RWPE2 (cell line): Measurements from ENCODE around the gene C3orf20.

Experiments used
- ATAC-seq: fragments of 200-7000 bp; cut with Tn5 transposase; 3 replicates; pipeline ENCODE4 v1.9.1; 2021; ENCODE audit warnings: low read depth
- DNase-seq: peaks from one replicate; pipeline ENCODE4 v3.0.0-alpha.2; 2020; ENCODE audit warnings: low spot score
- H3K27ac ChIP-seq: fragments of 450-650 bp; 2 replicates; pipeline ENCODE4 v1.5.1; 2017; ENCODE audit warnings: mild to moderate bottlenecking; ENCODE audit not compliant: poor library complexity, severe bottlenecking
- H3K27me3 ChIP-seq: fragments of 250-450 bp; sonication (Bioruptor Pico); 2 replicates; pipeline ENCODE4 v1.5.1; 2021; ENCODE audit warnings: mild to moderate bottlenecking, moderate library complexity; ENCODE audit not compliant: insufficient read depth, poor library complexity, severe bottlenecking
- H3K36me3 ChIP-seq: fragments of 250-450 bp; sonication (Bioruptor Pico); 2 replicates; pipeline ENCODE4 v1.5.1; 2020; ENCODE audit warnings: low read depth, mild to moderate bottlenecking, moderate library complexity
- H3K4me1 ChIP-seq: fragments of 250-450 bp; sonication (Bioruptor Pico); 2 replicates; pipeline ENCODE4 v1.5.1; 2021; ENCODE audit warnings: mild to moderate bottlenecking, moderate library complexity; ENCODE audit not compliant: insufficient read depth, poor library complexity, severe bottlenecking
- H3K4me3 ChIP-seq: fragments of 250-450 bp; sonication (Bioruptor Pico); 2 replicates; pipeline ENCODE4 v1.5.1; 2021; ENCODE audit warnings: mild to moderate bottlenecking, moderate library complexity; ENCODE audit not compliant: severe bottlenecking
- H3K9me3 ChIP-seq: fragments of 250-450 bp; sonication (Bioruptor Pico); 2 replicates; pipeline ENCODE4 v1.5.1; 2021; ENCODE audit warnings: mild to moderate bottlenecking, moderate library complexity; ENCODE audit not compliant: severe bottlenecking
- TF ChIP-seq, protein P1 (sequence below): fragments of 450-650 bp; IDR thresholded peaks from one replicate; pipeline ENCODE4 v1.5.1; 2017; ENCODE audit warnings: mild to moderate bottlenecking, moderate library complexity; ENCODE audit not compliant: poor library complexity, severe bottlenecking

Gene C3orf20

DNA sequence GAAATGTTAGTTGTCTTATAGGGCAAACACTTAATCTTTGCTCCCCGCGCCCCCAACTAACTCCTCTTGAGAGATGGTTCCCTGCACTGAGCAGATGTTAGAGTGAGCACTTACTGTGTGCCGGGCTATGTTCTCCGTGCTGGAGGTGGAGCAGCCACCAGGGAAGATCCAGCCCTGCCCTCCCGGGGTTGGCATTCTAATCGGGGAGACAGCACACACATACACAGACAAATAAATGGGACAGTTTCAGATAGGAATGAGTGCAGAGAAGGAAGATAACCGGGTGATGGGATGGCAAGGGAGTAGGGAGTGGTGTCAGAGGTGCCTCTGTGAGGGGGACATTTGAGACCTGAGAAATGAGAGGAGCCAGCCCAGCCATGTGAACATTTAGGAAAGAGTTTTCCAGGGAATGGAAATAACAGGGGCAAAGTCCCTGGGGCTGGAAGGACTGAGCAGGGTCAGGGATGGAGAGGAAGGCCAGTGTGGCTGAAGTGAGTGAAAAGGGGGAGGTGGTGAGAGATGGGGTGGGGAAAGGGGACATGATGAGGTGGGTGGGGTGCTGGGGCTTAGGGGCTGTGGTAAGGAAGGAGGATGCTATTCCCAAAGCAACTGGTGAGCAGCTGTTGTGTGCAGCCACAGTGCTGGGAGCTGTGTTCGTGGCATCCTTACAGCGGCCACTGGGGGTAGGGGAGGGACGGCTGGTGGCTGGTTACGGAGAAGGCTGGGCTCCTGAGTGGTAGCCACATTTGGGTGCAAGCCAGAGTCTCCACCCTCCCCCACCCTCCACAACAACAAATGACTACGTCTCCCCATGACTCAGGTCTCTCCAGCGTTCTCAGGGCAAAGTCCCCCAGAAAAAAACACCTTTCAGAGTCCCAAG, 128.4 kb downstream of the C3orf20 start:
- Histone ChIP-seq H3K27ac (no peak overlapping the region), H3K27me3 (peaks cover 9% of the 10 kb centered on the region), H3K36me3 (no peaks in the 10 kb centered on the region), H3K4me3 (no peak overlapping the region), H3K4me1 (no peaks in the 10 kb centered on the region), H3K9me3 (no peaks in the 10 kb centered on the region)
- ATAC-seq (0 out of 3 replicates have a peak, but pooled peaks have one; percentile 14), DNase-seq (no peak)
- TF ChIP-seq, protein P1, sequence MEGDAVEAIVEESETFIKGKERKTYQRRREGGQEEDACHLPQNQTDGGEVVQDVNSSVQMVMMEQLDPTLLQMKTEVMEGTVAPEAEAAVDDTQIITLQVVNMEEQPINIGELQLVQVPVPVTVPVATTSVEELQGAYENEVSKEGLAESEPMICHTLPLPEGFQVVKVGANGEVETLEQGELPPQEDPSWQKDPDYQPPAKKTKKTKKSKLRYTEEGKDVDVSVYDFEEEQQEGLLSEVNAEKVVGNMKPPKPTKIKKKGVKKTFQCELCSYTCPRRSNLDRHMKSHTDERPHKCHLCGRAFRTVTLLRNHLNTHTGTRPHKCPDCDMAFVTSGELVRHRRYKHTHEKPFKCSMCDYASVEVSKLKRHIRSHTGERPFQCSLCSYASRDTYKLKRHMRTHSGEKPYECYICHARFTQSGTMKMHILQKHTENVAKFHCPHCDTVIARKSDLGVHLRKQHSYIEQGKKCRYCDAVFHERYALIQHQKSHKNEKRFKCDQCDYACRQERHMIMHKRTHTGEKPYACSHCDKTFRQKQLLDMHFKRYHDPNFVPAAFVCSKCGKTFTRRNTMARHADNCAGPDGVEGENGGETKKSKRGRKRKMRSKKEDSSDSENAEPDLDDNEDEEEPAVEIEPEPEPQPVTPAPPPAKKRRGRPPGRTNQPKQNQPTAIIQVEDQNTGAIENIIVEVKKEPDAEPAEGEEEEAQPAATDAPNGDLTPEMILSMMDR = no peak

- DNase-seq (no peak), ATAC-seq (no peak)
- no peak overlapping the region for H3K4me3 ChIP-seq
- peaks cover 12% of the 10 kb centered on the region for H3K27me3 ChIP-seq
- TF ChIP-seq, protein P1 = no peak
- no peak overlapping the region for H3K27ac ChIP-seq
- no peaks in the 10 kb centered on the region for H3K9me3 ChIP-seq
- H3K4me1 ChIP-seq = no peaks in the 10 kb centered on the region
- H3K36me3 ChIP-seq = no peaks in the 10 kb centered on the region
These were observed 129.3 kb downstream of the C3orf20 start for GRCh38 chr3:14803981-14804834.

DNA sequence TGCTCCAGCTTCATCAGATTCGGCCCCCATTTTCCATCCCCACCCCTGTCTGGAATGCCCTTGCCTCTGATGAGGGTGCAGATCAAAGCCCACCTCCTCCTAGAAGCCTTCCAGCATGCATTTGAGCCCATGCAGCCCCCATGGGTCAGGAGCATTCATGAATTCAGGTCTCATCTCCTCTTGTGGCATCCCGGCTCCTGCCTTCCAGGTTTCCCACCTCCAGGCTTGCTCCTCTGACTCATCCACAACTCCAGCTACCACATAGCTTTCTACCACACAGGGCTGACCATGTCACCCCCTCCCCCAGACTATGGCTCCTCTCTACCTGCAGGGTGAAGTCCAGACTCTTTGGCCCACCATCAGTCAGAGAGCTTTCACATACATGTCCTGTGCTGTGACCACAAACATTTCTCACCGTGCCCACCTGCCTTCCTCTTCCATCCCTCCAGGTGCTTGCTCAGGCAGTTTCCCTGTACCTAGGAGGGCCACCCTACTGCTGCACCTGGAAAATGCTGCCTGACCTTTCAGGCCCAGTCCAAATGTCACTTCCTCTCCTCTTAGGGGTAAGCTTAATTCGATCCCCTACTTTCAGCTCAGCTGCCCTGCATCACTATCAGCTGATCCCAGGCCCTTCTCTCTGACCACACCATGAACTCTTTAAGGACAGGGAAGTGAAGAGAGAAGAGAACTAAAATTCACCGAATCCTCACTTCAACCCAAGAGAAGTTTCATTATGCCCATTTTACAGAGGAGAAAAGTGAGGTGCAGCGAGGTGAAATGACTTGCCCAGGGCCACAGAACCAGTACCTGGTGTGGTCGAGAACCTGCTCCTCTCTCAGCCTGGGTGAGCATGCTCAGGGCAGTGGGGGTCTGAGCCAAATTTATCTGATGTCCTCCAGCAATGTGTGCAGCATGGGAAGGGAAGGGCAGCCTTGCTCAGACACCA, 130.2 kb downstream of the C3orf20 start:
- Histone ChIP-seq H3K9me3 (no peaks in the 10 kb centered on the region), H3K27me3 (peaks cover 21% of the 10 kb centered on the region), H3K36me3 (no peaks in the 10 kb centered on the region), H3K4me1 (no peaks in the 10 kb centered on the region), H3K27ac (no peak overlapping the region), H3K4me3 (no peak overlapping the region)
- DNase-seq (no peak), ATAC-seq (peak; percentile 36; the same call in 1 of the 3 replicates)
- TF ChIP-seq, protein P1 = no peak

GRCh38 chr3:14805961-14806537, 131.1 kb downstream of the C3orf20 start:
- no peak for DNase-seq
- TF ChIP-seq, protein P1 = no peak
- Histone ChIP-seq H3K4me3 (no peak overlapping the region), H3K27ac (no peak overlapping the region), H3K4me1 (no peaks in the 10 kb centered on the region), H3K9me3 (no peaks in the 10 kb centered on the region), H3K27me3 (peaks cover 27% of the 10 kb centered on the region), H3K36me3 (no peaks in the 10 kb centered on the region)
- no peak for ATAC-seq
